Measurements from ENCODE around the gene CALHM4.

GRCh38 chr6:116528780-116529179, 24.8 kb upstream of the CALHM4 start:
- TF ChIP-seq POLR2AphosphoS5 (IDR thresholded peaks at IDR 0.05), result no peak
- no peak for TF ChIP-seq POLR2A (IDR thresholded peaks at IDR 0.05)
- TF ChIP-seq, protein P1, sequence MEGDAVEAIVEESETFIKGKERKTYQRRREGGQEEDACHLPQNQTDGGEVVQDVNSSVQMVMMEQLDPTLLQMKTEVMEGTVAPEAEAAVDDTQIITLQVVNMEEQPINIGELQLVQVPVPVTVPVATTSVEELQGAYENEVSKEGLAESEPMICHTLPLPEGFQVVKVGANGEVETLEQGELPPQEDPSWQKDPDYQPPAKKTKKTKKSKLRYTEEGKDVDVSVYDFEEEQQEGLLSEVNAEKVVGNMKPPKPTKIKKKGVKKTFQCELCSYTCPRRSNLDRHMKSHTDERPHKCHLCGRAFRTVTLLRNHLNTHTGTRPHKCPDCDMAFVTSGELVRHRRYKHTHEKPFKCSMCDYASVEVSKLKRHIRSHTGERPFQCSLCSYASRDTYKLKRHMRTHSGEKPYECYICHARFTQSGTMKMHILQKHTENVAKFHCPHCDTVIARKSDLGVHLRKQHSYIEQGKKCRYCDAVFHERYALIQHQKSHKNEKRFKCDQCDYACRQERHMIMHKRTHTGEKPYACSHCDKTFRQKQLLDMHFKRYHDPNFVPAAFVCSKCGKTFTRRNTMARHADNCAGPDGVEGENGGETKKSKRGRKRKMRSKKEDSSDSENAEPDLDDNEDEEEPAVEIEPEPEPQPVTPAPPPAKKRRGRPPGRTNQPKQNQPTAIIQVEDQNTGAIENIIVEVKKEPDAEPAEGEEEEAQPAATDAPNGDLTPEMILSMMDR (IDR thresholded peaks at IDR 0.05), result no peak

All from breast epithelium (tissue), 3 donors.